Activated CD8-positive, alpha-beta T cell treated with anti-CD3 and anti-CD28 coated beads, Interleukin-2, amount 10 ng/mL, durations not matched to agents 7 days and 5 days (primary cell): ENCODE measurements around the gene TGFB2. TPM values are rescaled to one million over a fixed set of nuclear protein-coding genes. Genes with fewer than 3 reads are reported as not detected.
"Not testable (repeated sequence)": the region's sequence is repeated elsewhere in the genome, so short reads cannot be mapped to it uniquely, and the experiment has no call there.

Experiments used
- ATAC-seq: fragments of 150-1000 bp; cut with Tn5 transposase; one replicate; pipeline ENCODE4 v1.10.0; 2021; ENCODE audit warnings: moderate library complexity
- CTCF ChIA-PET: fragments of 350-600 bp; sonication (Branson Sonifier 250); formaldehyde crosslinking; loops from one replicate; lab custom pipeline; 2021; ENCODE audit warnings: antibody characterized with exemption; lab: Charles Lee
- POLR2A ChIA-PET: fragments of 350-600 bp; sonication (Branson Sonifier 250); formaldehyde crosslinking; loops from one replicate; lab custom pipeline; 2021; ENCODE audit warnings: antibody characterized with exemption; lab: Charles Lee
- DNase-seq: peaks from one replicate; pipeline ENCODE4 v3.0.0-alpha.2; 2020
- H3K27ac Mint-ChIP-seq: one replicate; pipeline ENCODE4 v1.8.0; 2021; ENCODE audit warnings: mild to moderate bottlenecking, mixed read lengths
- H3K27me3 Mint-ChIP-seq: one replicate; pipeline ENCODE4 v1.8.0; 2021; ENCODE audit warnings: low read depth, mixed read lengths
- H3K36me3 Mint-ChIP-seq: one replicate; pipeline ENCODE4 v1.8.0; 2021; ENCODE audit warnings: low read depth, mixed read lengths
- H3K4me1 Mint-ChIP-seq: one replicate; pipeline ENCODE4 v1.8.0; 2021; ENCODE audit warnings: low read depth, mixed read lengths
- H3K4me3 Mint-ChIP-seq: one replicate; pipeline ENCODE4 v1.8.0; 2021; ENCODE audit warnings: mild to moderate bottlenecking, mixed read lengths
- H3K9me3 Mint-ChIP-seq: one replicate; pipeline ENCODE4 v1.8.0; 2022; ENCODE audit warnings: mixed read lengths; ENCODE audit not compliant: insufficient read depth
- total RNA-seq, 2 experiments: library from RNA; stranded (reverse); gene quantifications; one replicate each; pipeline ENCODE4 v1.2.3, GENCODE V29; 2021

Gene TGFB2
- total RNA-seq, 2 experiments from 2014 or later, result not detected

DNA sequence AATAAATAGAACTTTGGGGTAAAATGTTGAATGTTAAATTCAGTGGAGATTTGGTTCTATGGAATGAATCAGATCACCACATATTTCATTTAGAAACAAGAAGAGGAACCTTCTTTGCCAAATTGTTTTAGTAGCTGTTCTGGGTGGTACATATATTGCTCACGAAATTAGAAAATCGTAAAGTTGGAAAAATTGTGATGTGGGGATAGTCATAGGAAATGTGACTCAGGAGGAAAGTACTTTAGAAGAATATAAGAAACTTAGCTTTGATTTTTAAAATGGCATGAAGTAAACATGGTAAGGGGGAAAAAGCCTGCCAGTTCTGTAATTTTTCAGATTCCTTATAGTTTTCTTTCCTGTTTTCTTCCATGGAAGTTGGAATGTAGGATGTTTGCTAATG is 32.6 kb upstream of the TGFB2 start:
- no peaks in the 10 kb centered on the region for H3K9me3 Mint-ChIP-seq
- no peaks in the 10 kb centered on the region for H3K4me1 Mint-ChIP-seq
- H3K4me3 Mint-ChIP-seq, result no peak overlapping the region
- POLR2A ChIA-PET, result no interaction called here
- ATAC-seq, result no peak
- no peak overlapping the region for H3K27ac Mint-ChIP-seq
- no peaks in the 10 kb centered on the region for H3K27me3 Mint-ChIP-seq
- DNase-seq, result no peak
- peaks cover 21% of the 10 kb centered on the region for H3K36me3 Mint-ChIP-seq
- CTCF ChIA-PET, result no interaction called here

GRCh38 chr1:218314316-218314715 is 30.8 kb upstream of the TGFB2 start:
- H3K27ac Mint-ChIP-seq, result no peak overlapping the region
- no peak for DNase-seq
- ATAC-seq, result no peak
- CTCF ChIA-PET, result no interaction called here
- no peaks in the 10 kb centered on the region for H3K27me3 Mint-ChIP-seq
- H3K36me3 Mint-ChIP-seq, result peaks cover 15% of the 10 kb centered on the region
- H3K4me1 Mint-ChIP-seq, result no peaks in the 10 kb centered on the region
- H3K4me3 Mint-ChIP-seq, result no peak overlapping the region
- no peaks in the 10 kb centered on the region for H3K9me3 Mint-ChIP-seq
- POLR2A ChIA-PET, result no interaction called here

GRCh38 chr1:218315638-218316037 is 29.5 kb upstream of the TGFB2 start:
- Mint-ChIP-seq H3K36me3 (peaks cover 12% of the 10 kb centered on the region), H3K27ac (no peak overlapping the region), H3K9me3 (no peaks in the 10 kb centered on the region), H3K4me1 (no peaks in the 10 kb centered on the region), H3K4me3 (no peak overlapping the region), H3K27me3 (no peaks in the 10 kb centered on the region)
- POLR2A ChIA-PET, result no interaction called here
- DNase-seq (no peak), ATAC-seq (no peak)
- CTCF ChIA-PET, result no interaction called here

DNA sequence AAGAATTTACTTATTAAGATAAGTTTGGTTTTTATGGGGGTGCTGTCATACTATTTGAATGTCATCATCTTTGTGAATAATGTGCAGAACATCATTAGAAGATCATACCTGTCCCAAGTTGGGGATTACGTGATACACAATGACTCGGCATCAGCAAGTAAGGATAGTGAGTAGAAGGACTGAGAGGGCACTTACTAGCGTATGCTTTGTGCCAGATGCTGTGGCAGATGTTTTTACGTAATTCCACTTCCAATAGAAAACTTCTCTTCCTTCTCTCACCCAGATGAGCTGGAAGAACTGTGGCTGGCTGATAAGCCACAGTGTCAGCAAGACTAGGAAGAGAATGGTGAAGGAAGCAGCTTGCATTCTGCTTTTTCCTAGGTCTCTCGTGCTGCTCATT is 28.1 kb upstream of the TGFB2 start:
- DNase-seq, result no peak
- H3K36me3 Mint-ChIP-seq, result peaks cover 5% of the 10 kb centered on the region
- H3K4me1 Mint-ChIP-seq, result no peaks in the 10 kb centered on the region
- ChIA-PET POLR2A (no interaction called here), CTCF (interaction anchor here (0.6 to 2.2 kb wide), 2 partner anchors 13 to 18 kb away, joined by 3 to 6 read pairs; no protein-coding TSS in a partner anchor)
- no peak for ATAC-seq
- no peaks in the 10 kb centered on the region for H3K27me3 Mint-ChIP-seq
- H3K27ac Mint-ChIP-seq, result no peak overlapping the region
- no peaks in the 10 kb centered on the region for H3K9me3 Mint-ChIP-seq
- H3K4me3 Mint-ChIP-seq, result no peak overlapping the region

DNA sequence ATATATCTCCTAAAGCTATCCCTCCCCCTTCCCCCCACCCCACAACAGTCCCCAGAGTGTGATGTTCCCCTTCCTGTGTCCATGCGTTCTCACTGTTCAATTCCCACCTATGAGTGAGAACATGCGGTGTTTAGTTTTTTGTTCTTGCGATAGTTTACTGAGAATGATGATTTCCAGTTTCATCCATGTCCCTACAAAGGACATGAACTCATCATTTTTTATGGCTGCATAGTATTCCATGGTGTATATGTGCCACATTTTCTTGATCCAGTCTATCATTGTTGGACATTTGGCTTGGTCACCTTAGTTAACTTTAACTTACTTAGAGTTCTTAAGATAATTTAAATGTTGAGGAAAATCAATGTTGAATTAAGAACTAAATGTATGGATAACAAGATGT is 25.0 kb upstream of the TGFB2 start:
- H3K9me3 Mint-ChIP-seq, H3K27me3 Mint-ChIP-seq, CTCF ChIA-PET, H3K4me1 Mint-ChIP-seq, ATAC-seq, H3K27ac Mint-ChIP-seq, H3K4me3 Mint-ChIP-seq, DNase-seq, H3K36me3 Mint-ChIP-seq: not testable (repeated sequence)
- POLR2A ChIA-PET, result interaction anchor here (1.0 kb wide), 1 partner anchor 36 kb away, joined by 3 read pairs; no protein-coding TSS in a partner anchor

DNA sequence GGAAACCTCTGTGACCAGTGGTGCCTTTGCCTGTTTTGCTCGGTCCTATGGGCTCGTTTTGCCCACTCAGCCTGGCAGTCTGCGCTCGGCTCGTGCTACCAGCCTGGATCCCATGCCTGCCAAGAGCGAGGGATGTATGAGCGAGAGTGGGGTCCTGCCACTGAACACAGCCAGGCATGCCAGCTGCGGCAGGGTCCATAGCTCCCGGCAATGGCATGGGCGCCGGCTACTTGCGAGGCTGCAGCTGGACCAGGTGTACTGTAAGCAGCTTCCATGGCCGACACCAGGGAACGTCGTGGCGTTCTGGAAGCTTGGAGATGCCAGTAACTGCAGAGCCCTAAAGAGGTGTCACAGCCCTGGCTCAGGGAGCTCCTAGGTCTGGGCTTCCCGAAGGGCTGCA is 22.4 kb upstream of the TGFB2 start:
- H3K27ac Mint-ChIP-seq, result no peak overlapping the region

DNA sequence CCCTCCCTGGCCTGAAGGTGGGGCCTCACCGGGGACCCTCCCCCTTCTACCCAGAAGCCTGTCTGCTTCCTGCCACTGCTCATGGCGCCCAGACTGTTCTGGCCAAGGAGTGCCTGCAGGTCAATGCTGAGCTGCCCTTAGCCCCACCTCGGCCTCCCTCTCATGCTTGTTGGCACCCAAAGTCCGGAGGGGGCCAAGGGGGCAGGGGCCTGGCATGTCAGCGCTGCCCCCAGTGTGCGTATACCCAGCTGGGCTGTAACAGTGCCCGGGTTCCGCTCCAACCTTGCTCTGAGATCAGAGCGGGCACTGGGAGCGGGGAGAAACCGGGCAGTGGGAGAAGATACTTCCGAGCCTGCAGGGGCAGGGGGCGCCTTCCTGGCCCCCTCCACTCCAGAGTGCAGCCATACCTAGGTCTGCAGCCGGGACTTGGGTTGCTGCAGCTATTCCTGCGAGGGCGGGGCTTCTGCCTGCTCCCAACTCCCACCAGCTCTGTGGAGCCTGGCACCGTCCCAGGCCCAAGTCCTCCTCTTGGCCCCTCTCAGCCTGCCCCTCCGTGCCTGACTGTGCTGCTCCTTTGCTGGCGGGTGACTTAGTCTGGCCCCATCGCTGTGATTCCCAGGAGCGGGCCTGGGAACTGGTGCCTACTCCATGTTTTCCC is 21.4 kb upstream of the TGFB2 start:
- no peak for DNase-seq
- H3K9me3 Mint-ChIP-seq, result no peaks in the 10 kb centered on the region
- no peak overlapping the region for H3K27ac Mint-ChIP-seq
- no peak overlapping the region for H3K4me3 Mint-ChIP-seq
- H3K27me3 Mint-ChIP-seq, result no peaks in the 10 kb centered on the region
- peaks cover 2% of the 10 kb centered on the region for H3K36me3 Mint-ChIP-seq
- POLR2A ChIA-PET, result no interaction called here
- H3K4me1 Mint-ChIP-seq, result no peaks in the 10 kb centered on the region
- CTCF ChIA-PET, result no interaction called here
- no peak for ATAC-seq

More for the DNA sequence above, 22.4 kb upstream of the TGFB2 start:
- H3K36me3 Mint-ChIP-seq, result peaks cover 5% of the 10 kb centered on the region
- no peaks in the 10 kb centered on the region for H3K4me1 Mint-ChIP-seq
- ChIA-PET POLR2A (no interaction called here), CTCF (interaction anchor here (1.2 kb wide), 1 partner anchor 16 kb away, joined by 4 read pairs; no protein-coding TSS in a partner anchor)
- H3K27me3 Mint-ChIP-seq, result no peaks in the 10 kb centered on the region
- no peaks in the 10 kb centered on the region for H3K9me3 Mint-ChIP-seq
- ATAC-seq (no peak), DNase-seq (no peak)
- H3K4me3 Mint-ChIP-seq, result no peak overlapping the region

GRCh38 chr1:218324226-218324580 is 20.9 kb upstream of the TGFB2 start:
- no peak for ATAC-seq
- no peak overlapping the region for H3K4me3 Mint-ChIP-seq
- H3K27ac Mint-ChIP-seq, result no peak overlapping the region
- H3K36me3 Mint-ChIP-seq, result peaks cover 2% of the 10 kb centered on the region
- CTCF ChIA-PET, result no interaction called here
- no peaks in the 10 kb centered on the region for H3K27me3 Mint-ChIP-seq
- no peaks in the 10 kb centered on the region for H3K4me1 Mint-ChIP-seq
- no peak for DNase-seq
- POLR2A ChIA-PET, result no interaction called here
- H3K9me3 Mint-ChIP-seq, result no peaks in the 10 kb centered on the region

- DNase-seq (no peak), ATAC-seq (no peak)
- CTCF ChIA-PET, result interaction anchor here (1.1 to 1.7 kb wide), 2 partner anchors 29 to 153 kb away, joined by 3 to 4 read pairs; no protein-coding TSS in a partner anchor
- no peak overlapping the region for H3K4me3 Mint-ChIP-seq
- no peaks in the 10 kb centered on the region for H3K4me1 Mint-ChIP-seq
- H3K27ac Mint-ChIP-seq, result no peak overlapping the region
- POLR2A ChIA-PET, result no interaction called here
- H3K9me3 Mint-ChIP-seq, result no peaks in the 10 kb centered on the region
- H3K36me3 Mint-ChIP-seq, result peaks cover 2% of the 10 kb centered on the region
- no peaks in the 10 kb centered on the region for H3K27me3 Mint-ChIP-seq
Observed at GRCh38 chr1:218328769-218329168, 16.4 kb upstream of the TGFB2 start.

DNA sequence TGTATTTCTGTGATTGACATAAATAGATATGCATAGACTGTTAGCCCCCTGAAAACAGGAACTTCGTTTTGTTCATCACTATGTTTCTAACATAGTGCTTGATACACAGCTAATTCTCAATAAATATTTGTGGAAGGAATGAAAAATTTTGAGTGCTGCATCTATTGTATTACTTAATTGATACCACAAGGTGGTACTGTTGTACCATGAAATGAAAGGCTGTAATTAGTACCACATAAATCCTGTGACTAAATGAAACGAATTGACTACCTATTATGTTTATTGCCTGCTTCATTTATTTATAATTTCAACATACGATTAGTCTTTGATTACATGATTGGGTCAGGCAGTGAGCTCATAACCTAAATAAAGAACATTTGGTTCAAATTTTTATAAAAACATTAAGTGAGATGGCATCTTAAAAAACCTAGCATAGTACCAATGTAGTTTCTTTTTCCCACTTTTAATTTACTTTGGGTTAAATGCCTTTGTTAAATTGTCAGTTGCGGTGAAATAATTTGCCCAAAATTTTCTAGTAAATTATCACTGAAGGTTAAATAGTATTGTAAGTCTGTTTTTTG is 15.0 kb upstream of the TGFB2 start:
- POLR2A ChIA-PET, result no interaction called here
- Mint-ChIP-seq H3K27me3 (no peaks in the 10 kb centered on the region), H3K9me3 (no peaks in the 10 kb centered on the region), H3K4me3 (no peak overlapping the region), H3K36me3 (peaks cover 2% of the 10 kb centered on the region), H3K4me1 (no peaks in the 10 kb centered on the region), H3K27ac (no peak overlapping the region)
- no peak for ATAC-seq
- CTCF ChIA-PET, result interaction anchor here (0.6 to 1.7 kb wide), 15 partner anchors 11 to 190 kb away, joined by 3 to 8 read pairs (median 3); partner anchors contain the start of gene TGFB2
- DNase-seq, result no peak

GRCh38 chr1:218332416-218332815 is 12.7 kb upstream of the TGFB2 start:
- Mint-ChIP-seq H3K27me3 (no peaks in the 10 kb centered on the region), H3K9me3 (no peaks in the 10 kb centered on the region), H3K27ac (no peak overlapping the region), H3K36me3 (peaks cover 2% of the 10 kb centered on the region), H3K4me1 (no peaks in the 10 kb centered on the region), H3K4me3 (no peak overlapping the region)
- no peak for DNase-seq
- POLR2A ChIA-PET, result no interaction called here
- CTCF ChIA-PET, result no interaction called here
- no peak for ATAC-seq

DNA sequence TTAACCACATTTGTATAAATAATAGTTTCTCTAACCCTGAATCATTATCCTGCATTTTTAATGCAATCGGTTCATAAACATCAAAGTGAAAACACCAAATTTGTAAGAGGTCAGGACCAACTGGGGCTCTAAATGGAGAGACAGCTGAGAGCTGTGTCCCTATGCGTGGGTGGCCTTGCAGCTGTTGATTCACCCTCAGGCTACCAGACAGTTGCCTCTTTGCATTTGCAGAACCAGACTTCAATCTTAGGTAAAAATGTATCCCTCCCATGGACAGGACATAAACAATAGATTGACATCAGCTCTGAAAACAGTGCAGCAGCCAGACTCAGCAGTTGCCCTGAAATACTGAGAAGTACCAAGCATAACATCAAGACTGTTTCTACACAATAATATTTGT is 8.8 kb upstream of the TGFB2 start:
- no peaks in the 10 kb centered on the region for H3K27me3 Mint-ChIP-seq
- ChIA-PET CTCF (interaction anchor here (1.5 kb wide), 1 partner anchor 9 kb away, joined by 4 read pairs; the partner anchor contains the start of gene TGFB2), POLR2A (no interaction called here)
- no peaks in the 10 kb centered on the region for H3K4me1 Mint-ChIP-seq
- no peak for ATAC-seq
- DNase-seq, result no peak
- no peak overlapping the region for H3K4me3 Mint-ChIP-seq
- no peaks in the 10 kb centered on the region for H3K9me3 Mint-ChIP-seq
- peaks cover 2% of the 10 kb centered on the region for H3K36me3 Mint-ChIP-seq
- no peak overlapping the region for H3K27ac Mint-ChIP-seq
